ENCODE measurements around the gene PIGP.
A peak's percentile ranks its signal among the peaks of the same experiment; 100 is the strongest.

The PIGP gene

DNA sequence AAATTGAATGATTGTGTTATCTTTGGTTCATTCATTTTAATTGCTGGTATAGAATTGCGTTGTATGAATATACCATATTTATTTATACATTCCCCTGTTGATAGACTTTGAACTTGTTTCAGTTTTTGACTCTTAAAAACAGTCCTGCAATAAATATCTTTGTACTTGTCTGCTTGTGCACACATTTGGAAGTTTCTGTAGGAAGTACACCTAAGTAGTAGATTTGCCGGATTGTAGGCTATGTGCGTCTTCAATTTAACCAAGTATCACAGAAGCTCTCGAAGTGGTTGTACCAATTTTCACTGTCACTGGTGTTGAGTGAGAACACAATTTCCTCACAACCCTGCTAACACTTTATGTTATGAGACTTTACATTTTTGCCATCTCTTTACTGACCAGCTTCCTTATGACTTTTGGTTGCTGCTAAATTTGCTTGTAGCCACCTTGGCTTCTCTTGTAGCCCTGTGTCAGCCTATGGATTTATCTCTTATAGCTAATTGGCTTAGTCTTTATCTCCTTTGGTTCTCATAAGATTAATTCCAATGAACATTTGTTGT, 2.4 kb upstream of the PIGP start:
- peak overlapping the region; percentile 13; the same call in 1 of the 2 replicates for H3K4me3 ChIP-seq (replicated peaks; ENCODE audit: low read depth, low read length)
- DNase-seq (ENCODE audit: extremely low read depth, low read depth) = no peak
- TF ChIP-seq, protein P1, sequence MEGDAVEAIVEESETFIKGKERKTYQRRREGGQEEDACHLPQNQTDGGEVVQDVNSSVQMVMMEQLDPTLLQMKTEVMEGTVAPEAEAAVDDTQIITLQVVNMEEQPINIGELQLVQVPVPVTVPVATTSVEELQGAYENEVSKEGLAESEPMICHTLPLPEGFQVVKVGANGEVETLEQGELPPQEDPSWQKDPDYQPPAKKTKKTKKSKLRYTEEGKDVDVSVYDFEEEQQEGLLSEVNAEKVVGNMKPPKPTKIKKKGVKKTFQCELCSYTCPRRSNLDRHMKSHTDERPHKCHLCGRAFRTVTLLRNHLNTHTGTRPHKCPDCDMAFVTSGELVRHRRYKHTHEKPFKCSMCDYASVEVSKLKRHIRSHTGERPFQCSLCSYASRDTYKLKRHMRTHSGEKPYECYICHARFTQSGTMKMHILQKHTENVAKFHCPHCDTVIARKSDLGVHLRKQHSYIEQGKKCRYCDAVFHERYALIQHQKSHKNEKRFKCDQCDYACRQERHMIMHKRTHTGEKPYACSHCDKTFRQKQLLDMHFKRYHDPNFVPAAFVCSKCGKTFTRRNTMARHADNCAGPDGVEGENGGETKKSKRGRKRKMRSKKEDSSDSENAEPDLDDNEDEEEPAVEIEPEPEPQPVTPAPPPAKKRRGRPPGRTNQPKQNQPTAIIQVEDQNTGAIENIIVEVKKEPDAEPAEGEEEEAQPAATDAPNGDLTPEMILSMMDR (IDR thresholded peaks at IDR 0.05; ENCODE audit: low read depth, low read length, missing control alignments) = no peak

DNA sequence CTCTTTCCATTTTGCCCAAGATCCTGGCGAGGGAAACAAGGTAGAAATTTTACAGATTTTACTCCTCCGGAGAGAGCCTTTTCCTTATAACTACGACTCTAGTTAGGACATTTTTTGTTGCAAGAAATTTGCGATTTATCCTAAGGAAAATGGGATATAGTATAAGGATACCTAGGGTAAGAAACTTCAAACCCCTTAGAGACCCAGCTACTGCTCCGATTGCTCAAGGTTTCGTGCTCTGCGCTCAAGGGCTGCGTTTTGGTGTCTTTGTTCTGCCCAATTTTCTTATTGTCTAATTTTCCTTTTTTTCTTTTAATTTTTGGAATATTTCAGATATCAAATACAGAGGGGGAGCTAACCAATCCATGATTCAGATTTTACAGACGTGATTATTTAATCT, 1.7 kb upstream of the PIGP start:
- H3K4me3 ChIP-seq (replicated peaks; ENCODE audit: low read depth, low read length) = peak overlapping the region; percentile 94
- DNase-seq (ENCODE audit: extremely low read depth, low read depth) = no peak
- TF ChIP-seq, protein P1 (IDR thresholded peaks at IDR 0.05; ENCODE audit: low read depth, low read length, missing control alignments) = no peak

DNA sequence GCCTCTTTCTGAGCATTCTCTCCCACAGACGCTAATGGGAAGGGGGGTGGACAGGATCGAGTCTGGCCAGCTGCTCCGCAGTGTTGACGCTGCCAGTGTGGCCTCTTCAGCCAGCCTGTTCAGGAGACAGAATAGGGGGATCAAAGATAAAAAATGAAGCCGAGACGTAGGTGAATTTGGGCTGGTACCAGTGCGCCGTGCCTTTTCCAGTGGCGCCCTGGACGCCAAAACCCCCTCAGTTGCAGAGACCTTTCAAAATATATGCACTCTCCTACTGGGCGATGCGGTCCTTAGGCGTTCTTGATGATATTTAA, 1.3 kb upstream of the PIGP start:
- H3K4me3 ChIP-seq (replicated peaks; ENCODE audit: low read depth, low read length) = peak overlapping the region; percentile 94
- DNase-seq (ENCODE audit: extremely low read depth, low read depth) = no peak
- TF ChIP-seq, protein P1 (IDR thresholded peaks at IDR 0.05; ENCODE audit: low read depth, low read length, missing control alignments) = no peak

DNA sequence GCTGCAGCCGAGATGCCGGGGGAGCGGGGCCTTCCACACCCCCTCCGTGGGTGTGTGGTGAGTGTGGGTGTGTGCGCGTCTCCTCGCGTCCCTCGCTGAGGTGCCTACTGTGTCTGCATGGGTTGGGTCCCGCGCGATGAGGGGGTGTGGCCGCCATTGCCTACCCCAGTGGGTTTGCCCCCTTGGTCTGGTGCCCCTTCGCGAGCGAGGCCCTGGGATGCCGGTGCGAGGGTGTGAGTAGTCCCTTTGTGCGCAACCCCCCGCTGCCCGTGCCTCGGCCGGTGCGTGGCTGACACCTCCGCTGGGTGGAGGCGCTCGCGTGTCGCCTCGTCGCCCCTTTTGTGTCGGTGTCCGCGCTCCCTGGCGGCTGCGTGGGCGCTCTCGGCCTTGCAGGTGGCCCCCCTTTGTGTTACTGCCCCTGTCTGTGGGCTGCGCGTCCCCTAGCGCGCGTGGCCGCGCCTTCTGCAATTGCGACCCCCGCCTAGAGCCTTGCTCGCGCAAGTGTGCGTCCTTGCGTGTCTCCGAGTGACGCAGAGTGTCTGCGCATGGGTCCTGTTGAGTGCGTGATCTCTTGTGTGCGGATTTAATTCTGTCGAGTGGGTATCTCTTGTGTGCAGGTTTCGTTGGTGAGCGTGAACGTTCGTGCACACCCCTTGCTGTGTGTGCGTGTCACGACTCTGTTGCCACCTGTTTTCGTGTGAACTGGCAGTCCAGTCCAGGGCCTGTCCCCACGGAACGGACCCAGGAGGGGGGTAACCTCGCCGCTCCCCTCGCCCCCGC, 736 bp upstream of the PIGP start:
- no peak for DNase-seq (ENCODE audit: extremely low read depth, low read depth)
- TF ChIP-seq, protein P1 (IDR thresholded peaks at IDR 0.05; ENCODE audit: low read depth, low read length, missing control alignments) = no peak
- peak overlapping the region; percentile 94 for H3K4me3 ChIP-seq (replicated peaks; ENCODE audit: low read depth, low read length)

DNA sequence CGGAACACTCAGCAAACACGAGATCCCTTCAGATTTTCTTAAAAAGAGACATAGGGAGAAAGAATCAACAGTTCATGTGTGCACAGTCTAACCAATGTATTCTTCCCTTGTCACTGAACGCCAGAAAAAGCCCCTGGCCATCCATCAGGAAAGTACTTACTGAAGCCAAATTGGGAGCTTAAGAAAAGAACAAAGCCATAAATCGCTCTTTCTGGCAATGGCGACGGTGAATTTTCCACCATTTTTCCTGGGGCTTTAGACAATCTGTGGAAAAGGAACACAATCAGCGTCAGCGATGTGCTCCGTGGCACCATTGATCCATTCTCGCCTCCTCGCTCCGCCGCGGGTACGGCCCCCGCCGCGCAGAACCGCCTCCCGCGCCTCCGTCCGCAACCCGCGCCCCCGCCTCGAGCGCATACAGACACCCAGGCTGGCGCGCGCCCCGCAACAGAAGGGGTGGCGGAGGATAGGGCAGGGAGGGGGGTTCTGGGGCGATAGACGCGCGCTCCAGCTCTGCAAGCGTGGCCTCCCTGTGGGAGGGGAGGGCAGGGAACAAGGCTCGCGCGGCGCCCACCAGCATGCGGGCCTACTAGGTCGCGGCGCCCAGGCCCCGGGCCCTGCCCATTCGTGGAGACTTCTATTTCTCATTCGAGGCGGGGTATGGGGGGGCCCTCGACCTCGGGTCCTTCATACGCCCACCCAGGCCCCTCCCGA, 440 bp downstream of the PIGP start:
- H3K4me3 ChIP-seq (replicated peaks; ENCODE audit: low read depth, low read length) = peak overlapping the region; percentile 94
- DNase-seq (ENCODE audit: extremely low read depth, low read depth) = no peak
- TF ChIP-seq, protein P1 (IDR thresholded peaks at IDR 0.05; ENCODE audit: low read depth, low read length, missing control alignments) = no peak

DNA sequence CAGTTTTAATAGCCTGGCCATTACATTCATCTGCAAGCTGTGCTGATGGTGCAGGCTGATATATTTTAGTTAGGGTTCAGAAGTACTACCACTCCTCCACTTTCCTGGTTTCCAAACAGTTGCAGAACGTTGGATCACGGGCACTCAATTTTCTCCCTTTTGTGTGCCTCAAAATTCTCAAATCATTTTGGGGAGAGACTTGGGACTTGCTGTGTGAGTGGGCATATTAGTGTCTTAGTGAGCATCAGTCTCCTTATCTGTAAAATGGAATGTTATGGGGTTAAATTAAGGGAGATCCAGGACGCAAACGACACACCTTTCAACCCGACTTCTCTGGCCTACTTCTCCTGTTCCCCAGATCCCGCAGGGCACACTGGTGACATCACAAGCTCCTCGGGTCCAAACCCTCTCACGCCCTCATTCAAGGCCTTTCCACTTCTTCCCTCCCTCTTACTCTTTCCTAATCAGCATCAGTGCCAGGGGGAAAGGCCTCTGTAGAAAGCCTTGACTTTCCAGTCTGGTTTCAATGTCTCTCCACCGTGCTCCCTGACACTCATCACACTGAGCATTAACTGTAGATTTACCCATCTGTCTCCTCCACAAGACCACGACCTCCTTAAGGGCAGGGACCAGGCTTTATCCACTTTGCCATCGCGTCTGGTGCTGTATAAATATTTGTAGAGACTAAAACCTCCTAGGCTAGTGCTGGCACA, 1.2 kb downstream of the PIGP start:
- no peak for DNase-seq (ENCODE audit: extremely low read depth, low read depth)
- TF ChIP-seq, protein P1 (IDR thresholded peaks at IDR 0.05; ENCODE audit: low read depth, low read length, missing control alignments) = no peak
- H3K4me3 ChIP-seq (replicated peaks; ENCODE audit: low read depth, low read length) = peak overlapping the region; percentile 94
